Upper lobe of right lung (tissue), 1 donor: ENCODE measurements around the gene ATAD3C. TPM values are rescaled to one million over a fixed set of nuclear protein-coding genes. Genes with fewer than 3 reads are reported as not detected.
A peak's percentile ranks its signal among the peaks of the same experiment; 100 is the strongest.
"Not testable (repeated sequence)": the region's sequence is repeated elsewhere in the genome, so short reads cannot be mapped to it uniquely, and the experiment has no call there.

Source experiments
- ATAC-seq: fragments of 200-7000 bp; cut with Tn5 transposase; one replicate; pipeline ENCODE4 v1.9.1; 2020; ENCODE audit warnings: mild to moderate bottlenecking, moderate library complexity
- DNase-seq: peaks from one replicate; pipeline ENCODE4 v3.0.0-alpha.2; 2020
- H3K27ac ChIP-seq: fragments of 200-600 bp; one replicate; pipeline ENCODE4 v1.8.0; 2022
- H3K27me3 ChIP-seq: fragments of 200-600 bp; one replicate; pipeline ENCODE4 v1.8.0; 2022; ENCODE audit warnings: mild to moderate bottlenecking
- H3K36me3 ChIP-seq: fragments of 200-600 bp; one replicate; pipeline ENCODE4 v1.8.0; 2022
- H3K4me1 ChIP-seq: fragments of 200-600 bp; one replicate; pipeline ENCODE4 v1.8.0; 2022
- H3K4me3 ChIP-seq: fragments of 200-600 bp; one replicate; pipeline ENCODE4 v1.8.0; 2022; ENCODE audit warnings: mild to moderate bottlenecking
- H3K9me3 ChIP-seq: fragments of 200-600 bp; one replicate; pipeline ENCODE4 v1.8.0; 2022
- CTCF ChIP-seq: fragments of 200-600 bp; IDR thresholded peaks from one replicate; pipeline ENCODE4 v1.8.0; 2022; ENCODE audit warnings: antibody characterized with exemption
- intact Hi-C: fragments of 100-400 bp; cut with DNase I; formaldehyde crosslinking; loops from one replicate; pipeline ENCODE4 v1.11.0; 2022
- total RNA-seq: library from RNA; stranded (reverse); fragmentation: NEBNext Ultra II Directional; extraction: Animal tissue kit (Norgen Biotek cat#: 25700); gene quantifications from one replicate; pipeline ENCODE4 v1.2.1, GENCODE V29; 2021
- donor health status: DM: no; HTN: yes; CAD: no; lungs with severe emphysema.

Gene ATAD3C
- total RNA-seq, 1 donor from 2014 or later, result 10.4 TPM

DNA sequence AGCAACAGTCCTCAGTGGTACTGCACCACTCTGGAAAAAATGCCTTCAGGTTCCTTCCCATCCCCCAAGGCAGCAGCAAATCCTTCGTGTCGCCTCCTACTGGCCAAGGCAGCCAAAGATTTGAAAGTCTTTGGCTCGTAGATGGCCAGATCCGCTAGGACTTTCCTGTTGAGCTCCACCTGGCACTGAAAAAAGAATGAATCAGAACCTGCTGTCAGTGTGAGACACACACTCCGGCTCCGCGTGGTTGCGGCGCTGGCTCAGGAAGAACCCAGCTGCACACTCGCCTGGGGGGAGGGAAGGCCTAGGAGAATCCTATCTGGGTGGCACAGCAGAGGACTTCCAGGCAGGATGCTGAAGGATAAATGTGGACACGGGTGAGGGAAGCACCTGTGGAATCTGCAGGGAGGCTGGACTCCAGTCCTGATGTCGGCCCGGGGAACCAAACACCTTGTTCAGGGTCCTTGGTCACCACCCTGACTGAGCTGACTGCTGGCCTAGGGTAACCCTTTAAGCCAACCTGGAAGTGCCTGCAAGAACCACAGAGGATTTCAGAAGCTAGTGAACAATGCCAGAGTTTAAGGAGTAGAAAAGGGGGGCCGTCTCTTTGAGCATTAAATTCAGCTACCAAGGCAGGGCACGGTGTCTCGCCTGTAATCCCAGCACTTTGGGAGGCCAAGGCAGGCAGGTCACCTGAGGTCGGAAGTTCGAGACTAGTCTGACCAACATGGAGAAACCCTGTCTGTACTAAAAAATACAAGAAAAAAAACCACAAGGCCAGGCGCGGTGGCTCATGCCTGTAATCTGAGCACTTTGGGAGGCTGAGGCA is 47.2 kb upstream of the ATAD3C start:
- intact Hi-C loops, result no loop called here
- ATAC-seq, result no peak
- Histone ChIP-seq H3K9me3 (no peaks in the 10 kb centered on the region), H3K36me3 (peaks cover 60% of the 10 kb centered on the region), H3K27ac (no peak overlapping the region), H3K27me3 (no peaks in the 10 kb centered on the region), H3K4me3 (no peak overlapping the region), H3K4me1 (peaks cover 30% of the 10 kb centered on the region)
- DNase-seq, result no peak
- TF ChIP-seq CTCF, result peak; percentile 42

- DNase-seq, H3K27me3 ChIP-seq, H3K4me3 ChIP-seq, H3K27ac ChIP-seq, intact Hi-C loops, H3K9me3 ChIP-seq, ATAC-seq: not testable (repeated sequence)
- H3K4me1 ChIP-seq, result peaks cover 25% of the 10 kb centered on the region
- H3K36me3 ChIP-seq, result peaks cover 53% of the 10 kb centered on the region
These were observed 46.5 kb upstream of the ATAD3C start for GRCh38 chr1:1402901-1403392.

- ATAC-seq (no peak), DNase-seq (no peak)
- H3K27ac ChIP-seq, result no peak overlapping the region
- H3K27me3 ChIP-seq, result no peaks in the 10 kb centered on the region
- no peaks in the 10 kb centered on the region for H3K9me3 ChIP-seq
- H3K4me1 ChIP-seq, result peaks cover 29% of the 10 kb centered on the region
- H3K36me3 ChIP-seq, result peaks cover 51% of the 10 kb centered on the region
- H3K4me3 ChIP-seq, result no peak overlapping the region
- intact Hi-C loops, result no loop called here
- TF ChIP-seq CTCF, result no peak
These were observed 45.8 kb upstream of the ATAD3C start for GRCh38 chr1:1403653-1404052.

- intact Hi-C loops, result no loop called here
- ATAC-seq (no peak), DNase-seq (no peak)
- Histone ChIP-seq H3K27me3 (no peaks in the 10 kb centered on the region), H3K9me3 (no peaks in the 10 kb centered on the region), H3K36me3 (peaks cover 43% of the 10 kb centered on the region), H3K4me3 (peak overlapping the region; percentile 99), H3K4me1 (peaks cover 21% of the 10 kb centered on the region), H3K27ac (peak overlapping the region; percentile 90)
- no peak for TF ChIP-seq CTCF
These were observed 43.2 kb upstream of the ATAD3C start for GRCh38 chr1:1406101-1406820.

- no peaks in the 10 kb centered on the region for H3K9me3 ChIP-seq
- peak within 1 kb of the TSS; percentile 99 for H3K4me3 ChIP-seq
- peaks cover 21% of the 10 kb centered on the region for H3K4me1 ChIP-seq
- peaks cover 37% of the 10 kb centered on the region for H3K36me3 ChIP-seq
- DNase-seq (peak; percentile 97), ATAC-seq (peak; percentile 99)
- intact Hi-C loops, result no loop called here
- peak within 1 kb of the TSS; percentile 90 for H3K27ac ChIP-seq
- TF ChIP-seq CTCF, result no peak
- no peaks in the 10 kb centered on the region for H3K27me3 ChIP-seq
These were observed 42.5 kb upstream of the ATAD3C start, which contains the start of gene MRPL20 for GRCh38 chr1:1406821-1407635. Gene MRPL20 (minus strand): TSS chr1:1407293. CDS start chr1:1407217, 76 bp downstream.
